Right kidney (tissue), 1 donor: ENCODE measurements around the gene CYSTM1.

ENCODE experiments used
- DNase-seq: peaks from one replicate; pipeline ENCODE4 v3.0.0-alpha.2; 2016

Gene CYSTM1

GRCh38 chr5:140256726-140257125, 81.7 kb downstream of the CYSTM1 start:
- no peak for DNase-seq

- DNase-seq = no peak
Measured at GRCh38 chr5:140258016-140258415, 83.0 kb downstream of the CYSTM1 start.

- DNase-seq = no peak
Measured at GRCh38 chr5:140258873-140259272, 83.9 kb downstream of the CYSTM1 start.

- no peak for DNase-seq
Measured at GRCh38 chr5:140259500-140259899, 84.5 kb downstream of the CYSTM1 start.

GRCh38 chr5:140260089-140260656, 85.2 kb downstream of the CYSTM1 start:
- DNase-seq = no peak

DNA sequence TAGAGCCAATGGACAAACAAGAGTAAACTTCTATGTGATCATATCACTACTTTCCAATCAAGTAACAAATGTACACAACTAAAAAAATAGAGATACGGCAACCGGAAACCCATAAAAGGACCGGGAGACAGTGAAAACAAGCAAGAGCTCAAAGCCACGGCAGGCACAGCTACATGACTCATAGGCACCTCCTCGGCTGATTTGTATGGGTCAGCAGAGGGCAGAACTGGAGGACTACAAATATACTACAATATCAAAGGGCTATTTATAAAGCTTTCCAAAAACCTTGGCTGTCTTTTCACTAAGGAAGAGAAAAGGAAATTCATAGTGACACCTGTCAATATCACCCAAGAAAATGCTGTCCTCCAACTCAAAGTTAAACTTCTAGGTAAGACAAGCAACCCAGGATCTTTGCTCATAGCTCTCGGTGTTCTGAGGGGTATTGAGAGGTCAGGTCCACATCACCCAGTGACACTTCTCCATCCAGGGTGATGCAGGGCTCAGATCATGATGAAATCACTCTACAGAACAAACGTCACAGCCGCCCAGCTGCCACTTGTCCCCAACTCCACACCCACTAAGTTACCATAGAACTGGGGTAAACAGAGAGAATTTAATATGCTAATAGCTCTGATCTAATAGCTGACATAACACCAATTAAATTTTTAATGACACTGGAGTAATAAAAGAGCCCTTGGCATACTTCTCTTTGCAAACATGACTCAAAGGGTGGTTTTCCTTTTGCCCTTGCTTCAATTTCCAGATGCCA, 86.6 kb downstream of the CYSTM1 start:
- DNase-seq = no peak

DNA sequence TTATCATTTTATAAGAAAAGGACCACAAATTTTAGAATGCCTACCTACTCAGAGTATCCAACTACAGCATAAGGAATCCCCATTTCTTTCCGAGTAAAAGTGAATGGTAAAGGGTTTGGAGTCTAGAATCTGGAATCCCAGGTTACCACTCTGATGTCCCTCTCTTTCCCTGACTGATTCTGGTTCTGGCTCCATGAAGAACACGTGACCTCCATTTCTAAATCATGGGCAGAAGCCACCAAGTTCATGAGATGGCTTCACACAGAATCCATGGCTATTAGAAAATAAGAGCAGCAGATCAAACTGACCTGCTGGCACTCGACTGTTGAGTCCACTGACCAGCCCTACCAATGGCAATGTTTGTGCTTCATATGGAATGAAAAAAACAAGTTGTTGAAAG, 87.2 kb downstream of the CYSTM1 start:
- DNase-seq = no peak

DNA sequence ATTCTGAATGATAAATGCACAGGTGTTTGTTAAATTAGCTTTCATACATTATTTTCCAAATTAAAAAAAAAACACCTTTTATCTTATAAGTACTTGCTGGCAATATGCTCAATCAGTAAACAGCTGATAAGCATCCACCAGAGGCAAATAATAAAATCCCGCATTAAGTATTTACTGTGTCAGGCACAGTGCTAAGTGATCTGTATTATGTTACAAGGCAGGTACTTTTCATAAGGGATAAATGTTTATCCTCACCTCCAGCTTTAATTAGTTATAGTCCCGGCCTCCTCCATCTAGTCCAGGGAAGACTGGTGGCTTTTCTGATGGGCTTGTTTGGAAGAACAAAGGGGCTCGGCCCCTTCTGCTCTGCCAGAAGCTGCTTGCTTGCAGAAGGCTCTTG, 87.9 kb downstream of the CYSTM1 start:
- no peak for DNase-seq

- DNase-seq = no peak
Measured at GRCh38 chr5:140265845-140266244, 90.9 kb downstream of the CYSTM1 start.

DNA sequence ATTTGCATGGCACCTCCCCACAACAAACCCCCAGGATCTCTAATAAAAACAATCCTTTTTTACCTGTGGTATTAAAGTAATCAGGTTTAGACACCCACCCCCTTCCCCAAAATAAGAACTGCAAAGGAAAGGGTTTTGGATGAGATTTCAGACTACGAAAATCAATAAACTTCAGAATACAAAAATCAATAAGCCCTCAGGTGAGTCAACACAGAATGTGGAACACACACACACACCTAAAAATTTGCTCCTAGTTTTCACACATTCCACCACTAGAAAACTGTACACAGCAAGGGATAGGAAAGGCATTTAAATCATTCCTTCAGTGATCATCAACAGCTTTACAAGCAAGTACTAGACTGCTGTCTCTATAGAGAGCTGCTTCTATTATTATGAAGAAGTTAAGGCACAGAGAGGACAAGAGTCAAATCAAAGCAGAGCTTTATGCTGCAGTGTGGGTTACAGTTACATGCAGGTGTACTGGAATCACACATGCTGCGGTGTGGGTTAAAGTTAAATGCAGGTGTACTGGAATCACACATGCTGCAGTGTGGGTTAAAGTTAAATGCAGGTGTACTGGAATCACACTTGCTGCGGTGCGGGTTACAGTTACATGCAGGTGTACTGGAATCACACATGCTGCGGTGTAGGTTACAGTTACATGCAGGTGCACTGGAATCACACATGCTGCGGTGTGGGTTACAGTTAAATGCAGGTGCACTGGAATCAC, 91.6 kb downstream of the CYSTM1 start:
- DNase-seq = no peak

DNA sequence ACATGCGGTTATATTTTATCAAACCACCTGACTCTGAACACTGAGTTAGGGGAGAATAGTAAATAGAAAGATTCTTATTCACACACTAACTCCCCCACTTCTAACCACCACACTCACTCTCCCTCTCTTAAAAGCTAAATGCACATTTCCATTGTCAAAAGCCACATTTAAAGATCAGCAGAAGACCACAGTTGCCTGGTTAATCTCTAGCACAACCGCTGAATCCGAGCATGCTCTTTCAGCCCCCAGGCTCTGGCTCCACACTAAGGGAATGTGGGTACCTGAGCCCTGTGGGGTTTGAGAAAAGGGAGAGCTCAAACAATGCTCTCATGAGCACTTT, 92.2 kb downstream of the CYSTM1 start:
- DNase-seq = no peak

GRCh38 chr5:140267559-140268018, 92.6 kb downstream of the CYSTM1 start:
- DNase-seq = no peak

DNA sequence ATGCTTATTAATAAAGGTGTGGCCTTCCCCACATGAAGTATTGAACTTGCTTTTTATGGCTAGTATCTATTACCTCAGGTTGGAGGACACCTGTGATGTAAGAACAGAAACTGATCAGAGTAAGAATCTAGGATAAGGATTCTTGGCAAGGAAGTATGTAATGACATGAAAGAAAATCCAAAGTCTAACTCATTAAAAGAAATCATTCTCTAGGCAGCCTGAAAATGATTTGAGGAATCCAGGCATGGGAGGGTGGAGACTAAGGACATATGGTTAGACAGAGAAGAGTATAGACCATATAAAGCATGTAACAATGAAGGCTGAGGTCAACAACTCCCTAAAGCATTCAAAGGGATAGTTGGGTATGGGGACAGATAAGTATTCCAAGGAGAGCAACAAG, 95.0 kb downstream of the CYSTM1 start:
- DNase-seq = no peak

DNA sequence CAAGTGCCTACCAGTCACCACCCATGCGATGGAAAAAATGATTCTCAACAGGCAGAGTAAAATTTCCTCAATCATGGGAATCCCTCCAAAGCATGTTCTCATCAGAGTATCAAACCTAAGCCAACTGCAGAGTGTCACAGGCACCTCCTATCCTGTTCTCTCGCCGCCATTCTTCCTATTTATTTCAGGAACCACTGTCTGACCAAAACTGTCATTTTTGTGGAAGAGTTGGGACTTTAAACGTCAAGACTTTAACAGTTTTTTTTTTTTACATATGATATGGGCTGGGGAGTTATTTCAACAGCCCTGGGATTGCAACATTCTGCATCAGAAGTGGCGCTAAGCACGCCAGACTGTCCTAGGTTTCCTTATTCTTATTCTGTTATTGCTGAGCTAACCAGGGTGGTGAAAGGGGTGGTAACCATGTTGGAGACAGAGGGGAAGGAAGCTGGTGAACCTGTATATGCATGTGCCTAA, 98.5 kb downstream of the CYSTM1 start:
- no peak for DNase-seq

GRCh38 chr5:140275837-140276236, 100.8 kb downstream of the CYSTM1 start:
- DNase-seq = no peak

DNA sequence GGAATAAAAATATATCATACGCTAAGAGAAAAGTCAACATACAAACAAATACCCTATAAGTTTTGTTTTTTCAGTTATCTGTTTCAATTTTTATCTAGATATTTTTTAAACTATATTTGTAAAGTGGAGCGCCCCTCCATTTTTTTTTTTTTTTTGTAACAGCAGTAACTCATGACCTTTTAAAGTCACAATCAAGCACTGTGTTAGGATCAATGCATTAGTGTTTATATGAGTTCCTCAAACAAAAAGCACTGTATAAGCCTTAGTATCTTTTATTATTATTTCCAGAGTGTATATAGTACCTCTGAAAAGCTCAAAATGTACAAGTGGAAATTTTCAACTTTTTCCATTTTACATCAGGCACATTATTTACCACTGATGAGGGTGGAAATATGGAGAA, 107.3 kb downstream of the CYSTM1 start:
- DNase-seq = no peak

- no peak for DNase-seq
Measured at GRCh38 chr5:140284013-140284412, 109.0 kb downstream of the CYSTM1 start.

DNA sequence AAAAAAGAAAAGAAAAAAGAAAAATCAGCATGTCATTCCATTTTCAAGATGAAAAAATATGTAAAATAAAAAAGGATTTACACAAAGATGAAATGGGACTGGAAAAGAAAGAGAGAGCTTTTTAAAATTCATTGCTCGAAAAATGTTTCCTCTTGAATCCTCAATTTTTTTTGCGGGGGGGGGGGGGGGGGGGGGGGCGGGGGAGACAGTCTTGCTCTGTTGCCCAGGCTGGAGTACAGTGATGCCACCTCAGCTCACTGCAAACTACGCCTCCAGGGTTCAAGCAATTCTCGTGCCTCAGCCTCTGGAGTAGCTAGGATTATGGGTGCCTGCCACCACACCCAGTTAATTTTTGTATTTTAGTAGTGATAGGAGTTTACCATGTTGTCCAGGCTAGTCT, 111.4 kb downstream of the CYSTM1 start:
- DNase-seq = no peak

GRCh38 chr5:140287801-140288521, 113.0 kb downstream of the CYSTM1 start:
- no peak for DNase-seq

- DNase-seq = no peak
Measured at GRCh38 chr5:140292212-140293036, 117.4 kb downstream of the CYSTM1 start.
